HG02763 (cell line): Measurements from ENCODE around the gene STK26.
"Not testable (repeated sequence)": the region's sequence is repeated elsewhere in the genome, so short reads cannot be mapped to it uniquely, and the experiment has no call there.

Source experiments
- ATAC-seq: cut with Tn5 transposase; IDR thresholded peaks from one replicate; pipeline ENCODE4 v1.9.1; 2021; ENCODE audit warnings: mild to moderate bottlenecking, moderate library complexity; ENCODE audit not compliant: unreplicated experiment

The STK26 gene

DNA sequence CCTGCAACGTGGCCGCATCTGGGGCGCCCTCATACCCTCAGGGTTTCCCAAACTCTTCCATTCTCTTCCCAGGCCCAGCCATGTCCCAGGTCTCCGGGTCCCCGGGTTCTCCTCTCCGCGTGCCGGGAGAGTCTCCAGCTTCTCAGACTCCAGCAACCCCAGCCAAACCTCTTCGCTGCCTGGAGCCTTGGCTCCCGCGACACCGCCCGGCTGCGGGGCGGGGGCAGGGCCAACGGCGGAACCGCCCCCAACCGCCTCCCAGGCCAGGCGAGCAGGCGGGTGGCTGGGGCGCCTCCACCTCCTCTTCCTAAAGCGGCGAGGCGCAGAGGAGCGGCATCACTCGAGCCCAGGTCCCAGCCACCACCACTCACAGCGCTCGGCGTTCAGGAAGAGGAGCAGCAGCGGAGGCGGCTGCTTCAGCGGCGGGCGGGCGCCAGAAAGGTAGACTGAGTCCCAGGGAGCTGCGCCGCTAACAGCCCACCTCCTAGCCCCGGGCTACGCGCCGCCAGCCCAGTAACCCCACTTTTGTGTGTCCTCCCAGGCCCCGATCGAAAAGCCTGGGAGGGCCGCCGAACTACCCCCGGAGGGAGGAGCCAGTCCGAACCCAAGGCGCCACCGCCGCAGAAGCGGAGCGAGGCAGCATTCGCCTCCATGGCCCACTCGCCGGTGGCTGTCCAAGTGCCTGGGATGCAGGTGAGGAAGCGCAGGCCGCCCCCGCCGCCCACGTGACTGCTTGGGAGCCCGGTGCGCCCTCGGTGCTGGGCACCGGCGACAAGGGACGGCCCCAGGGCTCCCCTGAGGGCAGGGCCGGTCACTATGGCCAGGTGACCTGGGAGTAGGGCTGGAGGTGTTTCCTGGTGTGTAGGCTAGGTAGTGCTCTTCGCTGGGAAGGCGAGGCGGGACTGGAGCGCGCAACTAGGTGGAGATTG is at the start of gene STK26:
STK26 (plus strand) TSS at position 336 of the 929 bp plus-strand sequence; CDS start at position 652, 316 bp downstream.
- ATAC-seq: peak; percentile 70

DNA sequence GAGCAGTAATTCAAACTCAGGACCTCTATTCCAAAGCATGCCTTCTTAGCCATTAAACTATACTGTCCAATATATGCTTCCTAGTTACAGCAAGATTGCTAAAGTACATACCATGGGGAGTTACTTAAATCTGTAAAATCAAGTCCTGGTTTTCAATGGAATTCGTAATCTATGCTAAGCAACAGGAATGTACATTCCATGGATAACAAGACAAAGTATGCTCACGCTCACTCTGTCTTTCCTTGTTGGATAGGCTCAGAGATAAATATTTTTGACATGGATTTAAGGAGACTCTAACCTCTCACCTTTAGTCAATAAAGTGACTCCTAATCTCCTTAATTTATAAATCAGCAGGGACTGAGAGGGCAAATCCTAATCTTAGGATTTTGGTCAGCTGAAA is 47.3 kb upstream of the STK26 start:
- no peak for ATAC-seq

DNA sequence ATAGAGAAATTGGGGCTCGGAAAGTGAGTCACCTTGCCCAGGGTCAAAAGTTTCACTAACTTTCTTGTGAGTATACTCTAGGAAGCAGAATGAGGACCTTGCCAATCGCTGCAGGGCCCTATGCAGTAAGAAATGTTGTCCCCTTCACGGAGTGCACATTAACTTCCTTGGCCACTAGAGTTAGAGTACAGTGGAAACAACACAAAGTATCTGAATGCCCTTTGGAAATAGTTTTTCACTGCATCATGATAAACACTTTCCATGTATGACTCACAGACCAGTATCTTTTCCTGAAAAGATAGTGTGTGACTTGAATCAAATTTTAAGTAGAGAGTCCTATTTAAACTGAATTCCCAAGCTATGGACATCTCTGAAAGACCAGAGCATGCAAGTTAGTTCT is 45.5 kb upstream of the STK26 start:
- no peak for ATAC-seq

DNA sequence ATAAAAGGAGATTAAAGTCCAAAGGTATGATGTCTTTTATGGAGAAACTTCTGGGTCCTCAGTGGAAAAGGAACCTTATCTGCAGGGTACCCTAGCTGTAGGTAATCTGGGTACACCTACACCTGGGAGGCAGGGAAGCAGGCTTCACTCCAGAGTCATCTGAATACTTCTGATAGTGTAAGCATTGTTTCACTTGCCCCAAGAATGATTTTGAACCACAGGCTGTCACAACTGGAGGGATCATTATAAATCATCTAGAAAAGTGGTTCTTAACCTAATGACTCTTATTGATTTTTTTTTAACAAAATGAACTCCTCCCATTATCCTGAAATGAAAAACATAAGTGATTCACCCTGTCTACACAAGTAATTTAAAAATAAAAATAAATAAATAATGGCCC is 44.0 kb upstream of the STK26 start:
- no peak for ATAC-seq

GRCh38 chrX:131985526-131986049 is 37.5 kb upstream of the STK26 start:
- no peak for ATAC-seq

DNA sequence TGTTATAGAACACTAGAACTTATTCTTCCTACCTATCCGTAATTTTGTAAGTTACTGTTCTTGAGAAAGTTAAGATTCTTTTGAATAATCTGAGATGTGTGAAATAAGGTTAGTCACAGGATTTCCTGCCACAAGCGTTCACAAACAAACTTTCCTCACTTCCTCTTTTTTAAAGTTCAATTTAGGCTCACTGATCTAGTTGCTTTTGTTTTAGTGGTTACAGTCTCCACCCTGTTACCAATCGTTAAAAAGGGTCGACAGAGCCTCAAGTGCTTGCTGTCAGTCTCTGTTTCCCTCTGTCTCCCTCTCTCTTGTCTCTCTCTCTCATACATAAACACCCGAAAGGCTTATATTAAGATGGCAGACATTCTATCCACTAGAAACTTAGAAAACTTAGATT is 35.9 kb upstream of the STK26 start:
- peak; percentile 98 for ATAC-seq

DNA sequence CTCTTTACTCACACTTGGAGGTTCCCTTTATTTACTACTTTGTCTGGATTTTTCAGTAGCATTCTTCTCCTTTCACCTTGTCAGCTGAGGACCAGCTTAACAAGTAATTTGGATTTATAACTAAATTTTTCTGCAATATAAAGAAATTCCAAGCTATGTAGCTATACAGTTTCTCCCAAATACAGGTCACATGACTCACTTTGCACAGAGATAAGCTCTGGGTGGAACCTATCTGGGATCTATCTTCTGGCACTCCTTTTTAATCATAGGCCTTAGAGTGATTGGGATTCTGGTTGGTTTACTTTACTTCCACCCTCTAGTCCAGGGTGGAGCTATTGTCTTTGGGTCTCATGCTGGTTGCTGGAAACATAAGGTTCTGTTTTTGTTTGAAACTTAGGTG is 34.9 kb upstream of the STK26 start:
- no peak for ATAC-seq

- ATAC-seq: no peak
These were observed 22.0 kb upstream of the STK26 start for GRCh38 chrX:132001127-132001526.

- ATAC-seq: no peak
These were observed 18.4 kb upstream of the STK26 start for GRCh38 chrX:132004728-132005127.

DNA sequence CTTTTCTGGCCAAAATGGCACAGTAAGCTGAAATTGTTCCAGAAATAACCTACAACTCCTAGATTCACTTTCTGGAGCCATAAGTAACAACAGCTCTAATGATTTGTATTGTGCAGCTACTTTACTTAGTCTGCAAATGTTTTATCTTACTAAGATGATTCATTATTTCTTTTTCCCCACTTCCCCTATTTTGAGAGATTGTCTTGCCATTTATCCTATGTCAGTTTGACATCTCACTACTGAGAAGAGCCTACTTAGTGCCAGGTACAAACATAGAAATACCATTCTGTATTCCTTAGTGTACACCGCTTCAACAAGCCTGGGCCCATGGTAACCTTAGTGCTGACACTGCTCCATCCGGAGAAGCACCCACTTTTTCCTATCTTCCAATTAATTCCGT is 13.8 kb upstream of the STK26 start:
- ATAC-seq: no peak

DNA sequence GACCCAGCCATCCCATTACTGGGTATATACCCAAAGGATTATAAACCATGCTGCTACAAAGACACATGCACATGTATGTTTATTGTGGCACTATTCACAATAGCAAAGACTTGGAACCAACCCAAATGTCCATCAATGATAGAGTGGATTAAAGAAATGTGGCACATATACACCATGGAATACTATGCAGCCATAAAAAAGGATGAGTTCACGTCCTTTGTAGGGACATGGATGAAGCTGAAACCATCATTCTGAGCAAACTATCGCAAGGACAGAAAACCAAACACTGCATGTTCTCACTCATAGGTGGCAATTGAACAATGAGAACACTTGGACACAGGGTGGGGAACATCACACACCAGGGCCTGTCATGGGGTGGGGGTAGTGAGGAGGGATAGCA is 12.9 kb upstream of the STK26 start:
- not testable (repeated sequence) for ATAC-seq

DNA sequence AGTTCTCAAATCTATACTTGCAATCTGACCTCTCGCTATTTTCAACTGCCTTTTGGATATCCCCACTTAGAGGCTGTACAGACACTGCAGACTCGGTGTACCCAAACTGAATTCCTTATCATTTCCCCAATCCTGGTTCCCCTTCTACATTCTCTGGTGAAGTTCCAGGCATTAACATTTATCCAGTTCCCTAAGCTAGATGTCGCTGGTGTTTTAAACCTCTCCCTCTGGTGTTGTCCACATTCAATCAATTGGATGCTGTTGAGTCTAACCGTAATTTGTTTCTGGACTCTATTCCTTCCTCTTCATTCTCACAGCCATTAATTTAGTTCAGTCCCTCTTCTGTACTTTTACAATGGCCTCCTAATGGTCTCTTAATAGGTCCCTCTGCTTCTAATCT is 7.2 kb upstream of the STK26 start:
- ATAC-seq: no peak

DNA sequence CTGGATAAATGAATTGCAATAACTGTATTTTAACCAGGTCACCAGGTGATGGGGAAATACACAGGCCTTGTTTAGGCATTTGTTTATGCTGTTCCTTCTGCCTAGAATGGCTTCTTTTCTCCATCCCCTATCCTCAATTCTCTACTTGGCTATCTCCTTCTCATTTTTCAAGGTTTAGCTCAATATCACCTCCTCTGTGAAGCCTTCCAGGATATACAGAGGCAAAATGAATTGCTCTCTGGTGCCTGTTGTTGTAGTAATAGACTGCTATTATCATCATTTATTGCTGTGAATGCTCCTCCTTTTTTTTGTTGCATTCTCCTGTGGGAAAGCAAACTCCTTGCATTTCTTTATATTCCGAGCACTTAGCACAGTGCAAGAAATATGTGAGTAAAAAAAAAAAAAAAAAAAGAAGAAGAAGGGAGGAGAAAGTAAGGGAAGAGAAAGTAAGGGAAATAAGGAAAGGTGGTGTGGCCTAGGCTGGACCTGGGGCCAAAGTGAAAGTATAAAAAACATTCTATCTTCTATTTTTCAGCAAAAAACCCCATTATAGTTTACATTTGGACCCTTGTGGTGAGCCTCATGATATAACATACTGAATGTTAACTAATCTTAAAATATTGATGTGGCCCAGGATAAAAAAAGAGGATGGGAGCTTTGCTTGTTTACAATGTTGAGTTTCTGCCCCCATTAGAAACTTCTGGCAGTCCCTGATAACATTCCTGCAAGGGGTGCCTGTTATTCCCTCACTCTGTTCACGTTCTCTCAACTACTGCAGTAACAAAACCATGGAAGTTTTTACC is 6.3 kb upstream of the STK26 start:
- no peak for ATAC-seq

DNA sequence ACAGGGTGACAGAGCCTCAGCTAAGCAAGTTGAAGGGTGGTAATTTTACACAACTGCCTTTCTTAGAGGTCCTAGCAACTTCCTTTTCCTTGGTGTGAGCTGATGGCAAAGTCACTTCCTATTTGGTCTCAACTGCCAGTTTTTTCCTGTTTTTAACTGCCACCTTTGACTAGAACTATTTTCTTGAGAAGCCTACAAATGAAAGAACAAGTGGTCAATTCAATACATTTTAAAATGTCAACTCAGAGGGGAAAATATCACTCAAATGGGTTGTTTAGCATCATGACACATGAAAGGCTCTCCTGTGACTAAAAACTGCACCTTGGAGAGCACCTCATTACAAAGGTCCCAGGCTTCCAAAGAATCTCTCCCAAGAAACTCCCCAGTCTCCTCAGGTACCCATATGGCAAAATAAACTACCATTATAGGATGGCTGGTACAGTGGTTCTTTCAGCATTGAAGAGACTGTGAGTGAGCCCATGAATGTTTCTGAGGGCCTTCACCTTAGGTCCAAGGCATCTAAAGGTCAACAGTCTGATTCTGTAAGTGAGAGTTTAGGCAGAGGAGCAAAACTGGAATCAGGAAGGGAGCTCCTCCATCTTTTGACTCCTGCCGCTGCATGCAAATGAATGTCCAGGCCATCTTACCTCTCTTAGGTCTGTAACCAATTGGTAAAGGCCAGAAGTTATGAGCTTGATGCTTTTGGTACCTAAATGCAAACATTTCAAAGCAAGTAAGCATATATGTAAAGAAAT is 5.5 kb upstream of the STK26 start:
- ATAC-seq: no peak

- peak; percentile 20 for ATAC-seq
These were observed 720 bp upstream of the STK26 start for GRCh38 chrX:132022198-132022966.

DNA sequence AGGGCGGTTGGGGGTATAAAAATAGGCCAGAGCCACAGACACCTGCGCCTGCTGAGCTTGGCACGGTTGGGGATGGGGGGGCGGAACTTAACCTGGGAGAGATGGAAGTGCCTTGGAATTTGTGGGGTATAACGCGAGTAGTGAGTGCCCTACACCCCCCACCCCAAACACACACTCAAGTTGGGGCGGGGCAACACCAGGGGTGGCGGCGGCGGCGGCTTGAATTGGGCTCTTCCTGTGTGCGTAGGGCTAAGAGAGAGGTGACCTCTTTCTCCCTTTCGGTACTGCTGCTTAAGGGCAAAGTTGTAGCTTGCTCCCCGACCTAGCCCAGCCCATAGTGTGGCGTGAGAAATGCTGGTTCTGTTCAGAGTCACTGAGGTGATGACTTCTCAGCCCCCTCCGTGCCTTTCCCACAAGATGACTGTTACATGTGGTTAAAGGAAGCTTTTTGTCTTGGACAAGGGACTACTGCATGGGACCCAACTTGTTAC is 839 bp downstream of the STK26 start:
- peak; percentile 38 for ATAC-seq

GRCh38 chrX:132025041-132025440 is 1.9 kb downstream of the STK26 start:
- ATAC-seq: no peak

- no peak for ATAC-seq
These were observed 7.2 kb downstream of the STK26 start for GRCh38 chrX:132030264-132030663.

- no peak for ATAC-seq
These were observed 8.8 kb downstream of the STK26 start for GRCh38 chrX:132031867-132032266.

DNA sequence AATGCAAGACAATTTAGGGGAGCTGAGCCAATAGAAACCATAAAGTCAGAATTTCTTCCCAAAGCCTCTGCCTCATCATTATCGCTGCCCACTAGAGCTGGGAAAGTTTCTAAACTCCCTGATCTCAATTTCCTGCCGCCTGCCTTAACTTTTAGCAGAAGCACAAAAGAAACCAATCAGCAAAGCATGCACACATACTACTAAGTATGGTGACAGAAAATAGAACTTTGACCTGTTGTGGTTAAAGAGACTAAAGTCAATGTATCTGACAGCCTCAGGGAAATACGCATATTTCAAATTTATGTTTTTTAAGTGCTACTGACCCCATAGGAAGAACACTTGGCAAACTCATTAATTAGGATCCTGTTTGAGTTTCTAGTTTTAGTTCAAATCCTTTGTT is 10.1 kb downstream of the STK26 start:
- ATAC-seq: peak; percentile 50
